ENCODE data around the gene TECR. TPM values are rescaled to one million over a fixed set of nuclear protein-coding genes. Genes with fewer than 3 reads are reported as not detected.

TECR gene
- total and polyA plus RNA-seq, 9 of the 15 experiments (the other 6 are each of a cell fraction or from before 2014, with no cell fraction given): 29.3 to 211 (median 81.4) TPM

DNA sequence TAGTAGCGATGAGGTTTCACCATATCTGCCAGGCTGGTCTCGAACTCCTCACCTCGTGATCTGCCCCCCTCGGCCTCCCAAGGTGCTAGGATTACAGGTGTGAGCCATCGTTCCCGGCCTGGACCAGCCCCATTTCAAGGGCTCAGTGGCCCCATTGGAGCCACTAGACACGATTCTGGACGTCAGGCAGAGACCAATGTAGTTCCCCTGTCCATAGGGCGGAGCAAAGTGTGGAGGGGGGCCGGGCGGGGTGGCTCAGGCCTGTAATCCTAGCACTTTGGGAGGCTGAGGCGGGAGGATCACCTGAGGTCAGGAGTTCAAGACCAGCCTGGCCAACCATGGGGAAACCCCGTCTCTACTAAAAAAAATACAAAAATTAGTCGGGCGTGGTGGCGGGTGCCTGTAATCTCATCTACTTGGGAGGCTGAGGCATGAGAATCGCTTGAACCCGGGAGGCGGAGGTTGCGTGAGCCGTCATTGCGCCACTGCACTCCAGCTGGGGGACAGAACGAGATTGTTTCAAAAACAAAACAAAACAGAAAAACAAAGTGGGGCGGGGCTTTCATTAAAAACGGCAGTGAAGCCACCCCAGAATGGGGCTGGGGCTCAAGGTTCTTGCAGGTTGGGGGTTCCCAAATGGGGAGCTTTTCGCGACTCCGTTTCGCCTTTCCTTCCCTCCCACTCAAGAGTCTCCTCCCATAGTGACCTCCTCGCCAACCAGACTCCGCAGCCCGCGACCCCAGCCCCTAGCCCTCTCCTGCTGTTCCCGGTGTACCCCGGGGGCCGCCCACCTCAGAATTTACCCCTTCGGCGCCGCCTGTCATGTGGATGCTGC lies 758 bp upstream of the TECR start:
- Histone ChIP-seq H3K9me1 (ENCODE audit: control insufficient read depth, insufficient read depth, low read length) (no peaks in the 10 kb centered on the region), H3K9me3 (replicated peaks; ENCODE audit: control insufficient read depth, insufficient read depth, low read depth, low read length) (no peaks in the 10 kb centered on the region), H3K27ac (ENCODE audit: extremely low read depth, low read depth, low read length) (peak overlapping the region; percentile 73), H2AFZ (ENCODE audit: low read depth, low read length) (peak overlapping the region; percentile 87), H3K9ac (ENCODE audit: insufficient read depth in 1 of 2, low read depth in 2 of 2, low read length in 2 of 2) (peak overlapping the region; percentile 65 to 86), H3K36me3 (ENCODE audit: control insufficient read depth, insufficient read depth, low read length) (peaks cover 6% of the 10 kb centered on the region; the same call in 2 of the 3 replicates), H3K27me3 (ENCODE audit: control insufficient read depth in 2 of 2, insufficient read depth in 2 of 2, low read length in 2 of 2) (no peaks in the 10 kb centered on the region), H3K4me2 (ENCODE audit: insufficient read depth, low read length) (peak overlapping the region; percentile 69), H4K20me1 (replicated peaks; ENCODE audit: control insufficient read depth, insufficient read depth, low read length) (peaks cover 5% of the 10 kb centered on the region; the same call in 1 of the 2 replicates), H3K79me2 (ENCODE audit: control insufficient read depth, insufficient read depth, low read length) (peaks cover 42% of the 10 kb centered on the region), H3K4me1 (replicated peaks in 1 of 2; ENCODE audit: control insufficient read depth in 2 of 2, insufficient read depth in 2 of 2, low read length in 2 of 2) (peaks cover 26 to 60% of the 10 kb centered on the region in 2 experiments; a peak in 4 of 5 replicates), H3K4me3 (peak overlapping the region; percentile 76)
- no peak for ATAC-seq
- FAIRE-seq: no peak
- no peak for DNase-seq (ENCODE audit: extremely low read depth in 1 of 4, low spot score in 3 of 4)
- ChIA-PET CTCF (ENCODE audit: low intra/inter-chr PET ratio) (no interaction called here), POLR2A (interaction anchor here (0.6 to 1.0 kb wide), 4 partner anchors 10 to 842 kb away, joined by 3 to 5 read pairs (median 4); partner anchors contain the start of genes ASF1B and DNAJB1)
- WGBS (ENCODE audit: insufficient coverage, low coverage, missing lambda C conversion rate): 15% methylated on average over 23 of the region's 39 CpGs
- intact Hi-C loops (cut with micrococcal nuclease): no loop called here
- in situ Hi-C loops (cut with MboI): no loop called here
- no TSS peak for BruUV-seq (replicated peaks)
- TF ChIP-seq SMAD4 (CRISPR knock-in tag; conservative IDR thresholded peaks at IDR 0.05) (0 out of 2 replicates have a peak, but pooled peaks have one; percentile 23), ESRRB (CRISPR knock-in tag; IDR thresholded peaks at IDR 0.05; ENCODE audit: borderline replicate concordance) (no peak), ZNF551 (CRISPR knock-in tag; IDR thresholded peaks at IDR 0.05) (no peak), MITF (IDR thresholded peaks at IDR 0.05) (peak; percentile 67), POLR2AphosphoS5 (IDR thresholded peaks at IDR 0.05; ENCODE audit: control insufficient read depth, insufficient read depth, low read depth, low read length) (no peak), SMAD3 (CRISPR knock-in tag; conservative IDR thresholded peaks at IDR 0.05) (no peak), TOE1 (IDR thresholded peaks at IDR 0.05; ENCODE audit: borderline replicate concordance) (peak; percentile 70), TOE1 (CRISPR knock-in tag; IDR thresholded peaks at IDR 0.05; ENCODE audit: borderline replicate concordance, low read depth) (no peak), GTF2F1 (IDR thresholded peaks at IDR 0.05; ENCODE audit: low read depth, low read length) (no peak), ZNF24 (IDR thresholded peaks at IDR 0.05) (no peak), CHD4 (IDR thresholded peaks at IDR 0.05; ENCODE audit: insufficient read depth, insufficient replicate concordance, low read depth, low read length, poor library complexity, severe bottlenecking) (no peak), YBX1 (IDR thresholded peaks at IDR 0.05) (no peak), XRCC4 (IDR thresholded peaks at IDR 0.05; ENCODE audit: extremely low read depth, insufficient read depth, insufficient read length) (no peak)
- TF ChIP-seq, protein P1, sequence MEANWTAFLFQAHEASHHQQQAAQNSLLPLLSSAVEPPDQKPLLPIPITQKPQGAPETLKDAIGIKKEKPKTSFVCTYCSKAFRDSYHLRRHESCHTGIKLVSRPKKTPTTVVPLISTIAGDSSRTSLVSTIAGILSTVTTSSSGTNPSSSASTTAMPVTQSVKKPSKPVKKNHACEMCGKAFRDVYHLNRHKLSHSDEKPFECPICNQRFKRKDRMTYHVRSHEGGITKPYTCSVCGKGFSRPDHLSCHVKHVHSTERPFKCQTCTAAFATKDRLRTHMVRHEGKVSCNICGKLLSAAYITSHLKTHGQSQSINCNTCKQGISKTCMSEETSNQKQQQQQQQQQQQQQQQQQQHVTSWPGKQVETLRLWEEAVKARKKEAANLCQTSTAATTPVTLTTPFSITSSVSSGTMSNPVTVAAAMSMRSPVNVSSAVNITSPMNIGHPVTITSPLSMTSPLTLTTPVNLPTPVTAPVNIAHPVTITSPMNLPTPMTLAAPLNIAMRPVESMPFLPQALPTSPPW (CRISPR knock-in tag; IDR thresholded peaks at IDR 0.05): no peak
- TF ChIP-seq, protein P2, sequence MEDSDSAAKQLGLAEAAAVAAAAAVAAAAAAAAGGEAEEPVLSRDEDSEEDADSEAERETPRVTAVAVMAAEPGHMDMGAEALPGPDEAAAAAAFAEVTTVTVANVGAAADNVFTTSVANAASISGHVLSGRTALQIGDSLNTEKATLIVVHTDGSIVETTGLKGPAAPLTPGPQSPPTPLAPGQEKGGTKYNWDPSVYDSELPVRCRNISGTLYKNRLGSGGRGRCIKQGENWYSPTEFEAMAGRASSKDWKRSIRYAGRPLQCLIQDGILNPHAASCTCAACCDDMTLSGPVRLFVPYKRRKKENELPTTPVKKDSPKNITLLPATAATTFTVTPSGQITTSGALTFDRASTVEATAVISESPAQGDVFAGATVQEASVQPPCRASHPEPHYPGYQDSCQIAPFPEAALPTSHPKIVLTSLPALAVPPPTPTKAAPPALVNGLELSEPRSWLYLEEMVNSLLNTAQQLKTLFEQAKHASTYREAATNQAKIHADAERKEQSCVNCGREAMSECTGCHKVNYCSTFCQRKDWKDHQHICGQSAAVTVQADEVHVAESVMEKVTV (CRISPR knock-in tag; IDR thresholded peaks at IDR 0.05): no peak
